Skeletal muscle cell (primary cell): ENCODE results near the gene PTPRR.
A peak's percentile ranks its signal among the peaks of the same experiment; 100 is the strongest.

Source experiments
- DNase-seq: peaks from one replicate; pipeline ENCODE4 v3.0.0-alpha.2; 2010; ENCODE audit warnings: low read depth
- H3K4me3 ChIP-seq: 2 replicates; pipeline ENCODE4 v1.5.1; 2011; ENCODE audit warnings: low read depth, mild to moderate bottlenecking, control low read depth, low read length, moderate library complexity

PTPRR gene

DNA sequence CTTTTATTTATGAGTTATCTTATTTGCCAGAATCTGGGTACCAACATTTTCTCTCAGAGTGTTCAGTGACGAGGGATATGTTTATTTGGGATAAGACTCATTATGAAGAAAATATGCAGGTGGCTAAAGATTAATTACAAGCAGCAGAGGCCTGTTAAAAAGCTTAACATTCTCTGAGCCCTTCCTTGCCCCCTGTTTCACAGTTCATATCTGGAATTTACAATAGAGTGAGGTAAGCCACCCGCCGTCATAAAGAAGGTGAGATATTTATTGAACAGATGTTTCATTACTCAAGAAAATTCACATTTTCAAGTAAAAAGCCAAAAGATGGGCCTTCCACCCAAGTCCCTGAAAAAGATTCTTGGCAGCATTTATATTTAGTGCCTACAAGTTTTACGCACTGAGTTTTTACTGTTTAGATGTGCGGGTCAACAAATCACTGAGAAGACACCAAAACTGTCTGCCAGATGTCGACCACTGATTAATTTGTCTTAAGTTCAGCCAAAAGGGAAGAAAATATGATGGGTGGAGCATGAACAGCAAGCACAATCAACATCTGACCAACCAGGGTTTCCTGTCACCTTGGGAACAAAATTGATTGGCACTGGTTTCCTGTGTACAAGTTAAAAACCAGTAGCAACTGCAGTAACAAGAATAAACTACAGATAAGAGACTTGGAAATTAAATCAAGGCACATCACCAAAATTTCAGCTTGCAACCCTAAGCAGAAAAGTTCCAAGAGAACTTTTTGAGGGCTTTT is 197.8 kb downstream of the PTPRR start:
- H3K4me3 ChIP-seq: no peak overlapping the region
- DNase-seq: no peak

DNA sequence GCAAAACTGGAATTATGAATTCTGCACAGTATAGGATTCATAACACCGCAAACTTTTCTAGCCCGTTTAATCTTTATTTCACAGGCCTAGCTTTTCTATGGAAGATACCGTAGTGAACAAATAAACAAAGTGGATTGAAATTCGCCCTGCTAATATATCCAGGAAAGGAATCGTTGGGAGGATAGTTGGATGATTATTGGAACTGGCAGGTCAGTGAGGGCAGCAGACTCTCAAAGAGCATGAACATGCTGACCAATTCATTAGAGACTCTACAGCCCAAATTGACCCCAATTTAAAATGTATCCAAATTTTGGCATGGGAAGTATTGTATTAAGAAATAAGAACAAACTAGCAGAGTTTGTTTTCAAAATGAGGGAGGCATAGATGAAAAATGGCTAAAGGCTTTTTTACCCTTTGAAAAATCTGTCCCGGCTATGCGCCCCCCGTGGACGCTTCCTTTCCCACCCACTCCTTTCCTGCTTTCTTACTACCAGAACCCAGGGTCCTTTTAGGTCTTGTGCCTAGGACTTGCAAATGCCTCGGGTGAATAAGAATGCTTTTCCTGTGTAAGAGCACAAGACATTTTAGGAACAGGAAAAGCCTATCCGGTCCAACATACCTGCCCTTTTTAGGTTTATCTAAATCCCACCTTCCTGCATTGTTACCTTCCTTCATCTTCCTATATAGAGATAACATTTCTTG is 198.7 kb downstream of the PTPRR start:
- DNase-seq: no peak
- no peak overlapping the region for H3K4me3 ChIP-seq

GRCh38 chr12:70721216-70721615 is 199.3 kb downstream of the PTPRR start:
- no peak for DNase-seq
- no peak overlapping the region for H3K4me3 ChIP-seq

DNA sequence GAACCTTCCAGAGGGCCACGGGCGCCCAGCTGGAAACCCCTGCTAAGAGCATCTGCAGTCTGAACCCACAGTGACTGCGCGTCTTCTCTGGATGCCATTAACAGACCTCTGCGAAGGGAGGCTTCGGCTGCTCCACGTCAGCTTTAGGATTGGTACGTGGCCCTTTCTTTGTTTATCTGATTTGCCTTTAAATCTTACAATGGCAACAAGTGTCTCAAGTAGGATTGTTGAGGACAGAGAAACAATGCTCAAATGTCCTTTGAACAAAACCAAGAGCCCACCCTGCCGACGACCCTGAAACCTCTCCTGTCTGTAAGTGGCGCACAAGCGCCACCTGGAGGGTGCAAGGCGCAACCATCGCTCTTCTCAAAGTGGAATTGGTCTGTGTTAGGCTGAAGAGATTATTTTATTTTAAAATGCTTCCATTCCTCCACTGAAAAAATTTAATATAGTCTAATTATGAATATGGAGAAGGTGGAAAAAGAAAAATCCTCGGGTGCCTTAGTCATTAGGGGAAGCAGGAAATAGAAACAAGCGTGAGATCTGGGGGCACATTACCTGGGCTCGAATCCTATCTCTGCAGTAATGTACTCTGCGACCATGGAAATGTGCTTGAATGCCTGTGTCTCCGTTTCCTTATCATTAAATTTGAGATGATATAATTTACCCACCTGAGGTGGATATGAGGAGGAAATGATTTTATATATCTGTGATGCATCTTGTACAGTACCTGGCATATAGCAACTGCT is 200.7 kb downstream of the PTPRR start:
- peak; percentile 4 for DNase-seq
- H3K4me3 ChIP-seq: peak overlapping the region; percentile 38

DNA sequence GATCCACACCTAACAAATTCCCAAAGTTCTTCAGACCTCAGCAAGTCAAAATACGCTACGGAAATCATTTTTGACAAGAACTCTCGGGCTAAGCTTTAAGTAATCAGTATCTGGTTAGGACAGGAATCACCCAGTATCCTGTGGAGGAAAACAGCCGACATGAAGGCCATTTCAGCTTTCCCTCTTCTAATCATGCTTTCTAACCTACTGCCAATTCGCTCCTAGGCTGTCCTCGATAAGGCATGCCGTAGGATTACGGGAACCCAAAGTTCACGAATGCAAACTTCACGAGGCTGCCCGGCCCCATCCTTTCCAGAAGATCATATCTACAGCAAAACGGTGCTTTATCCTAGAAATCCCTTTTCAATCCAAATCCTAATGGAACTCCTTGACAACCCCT is 201.5 kb downstream of the PTPRR start:
- no peak for DNase-seq
- no peak overlapping the region for H3K4me3 ChIP-seq

DNA sequence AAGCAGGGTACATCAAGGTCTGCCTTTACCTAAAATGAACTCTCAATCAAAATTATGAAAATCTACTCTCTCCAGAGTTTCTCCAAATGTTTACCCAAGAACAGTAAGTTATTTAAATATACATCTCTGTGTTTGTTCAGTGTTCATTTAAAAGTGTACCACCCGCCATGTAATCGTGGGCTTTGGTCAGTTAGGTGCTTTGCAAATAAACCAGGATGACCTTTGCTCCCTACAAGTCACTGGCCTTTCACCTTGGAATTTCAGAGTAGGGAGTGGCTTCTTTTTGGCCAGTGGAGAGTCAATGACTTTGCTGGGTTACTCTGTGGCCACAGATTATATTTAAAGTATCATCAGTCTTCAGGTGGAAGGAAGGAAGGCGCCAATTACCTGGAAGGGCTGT is 208.7 kb downstream of the PTPRR start:
- DNase-seq: no peak
- no peak overlapping the region for H3K4me3 ChIP-seq

- H3K4me3 ChIP-seq: no peak overlapping the region
- DNase-seq: no peak
Observed at GRCh38 chr12:70709022-70709421, 211.5 kb downstream of the PTPRR start.

DNA sequence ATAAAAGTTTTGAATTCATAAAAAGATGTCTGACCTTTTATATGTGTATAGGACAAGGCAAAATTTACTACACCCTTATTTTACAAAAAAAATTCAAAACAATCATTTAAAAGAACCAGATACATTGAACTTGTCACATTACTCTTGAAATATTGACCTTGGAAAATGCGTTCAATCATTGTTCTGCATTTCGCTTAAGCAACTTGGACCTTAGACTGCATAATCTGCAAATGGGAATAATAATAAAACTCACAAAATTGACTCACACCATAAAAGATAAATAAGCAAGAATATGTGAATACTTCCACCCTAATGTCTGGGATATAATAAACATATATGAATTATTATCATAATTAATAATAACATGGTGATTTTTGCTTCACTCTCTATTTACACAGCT is 213.9 kb downstream of the PTPRR start:
- DNase-seq: no peak
- H3K4me3 ChIP-seq: no peak overlapping the region

DNA sequence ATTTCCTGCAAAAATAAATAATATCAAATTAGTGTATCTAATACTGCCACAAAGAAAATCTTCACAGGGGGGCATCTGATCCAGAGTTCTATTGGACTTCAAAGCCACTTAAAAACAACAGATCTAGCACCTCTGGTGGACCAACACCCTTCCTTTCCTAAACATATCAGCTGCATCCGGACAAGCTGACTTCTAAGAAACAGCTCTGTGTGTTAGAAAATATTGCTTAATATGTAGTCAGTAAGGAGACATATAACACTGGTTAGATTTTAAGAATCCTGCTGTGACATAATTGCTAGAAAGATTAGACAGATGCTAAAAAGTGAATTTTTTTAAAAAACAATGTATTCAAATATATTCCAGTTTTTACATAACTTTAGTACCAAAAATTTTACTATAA is 222.2 kb downstream of the PTPRR start:
- no peak overlapping the region for H3K4me3 ChIP-seq
- DNase-seq: no peak

DNA sequence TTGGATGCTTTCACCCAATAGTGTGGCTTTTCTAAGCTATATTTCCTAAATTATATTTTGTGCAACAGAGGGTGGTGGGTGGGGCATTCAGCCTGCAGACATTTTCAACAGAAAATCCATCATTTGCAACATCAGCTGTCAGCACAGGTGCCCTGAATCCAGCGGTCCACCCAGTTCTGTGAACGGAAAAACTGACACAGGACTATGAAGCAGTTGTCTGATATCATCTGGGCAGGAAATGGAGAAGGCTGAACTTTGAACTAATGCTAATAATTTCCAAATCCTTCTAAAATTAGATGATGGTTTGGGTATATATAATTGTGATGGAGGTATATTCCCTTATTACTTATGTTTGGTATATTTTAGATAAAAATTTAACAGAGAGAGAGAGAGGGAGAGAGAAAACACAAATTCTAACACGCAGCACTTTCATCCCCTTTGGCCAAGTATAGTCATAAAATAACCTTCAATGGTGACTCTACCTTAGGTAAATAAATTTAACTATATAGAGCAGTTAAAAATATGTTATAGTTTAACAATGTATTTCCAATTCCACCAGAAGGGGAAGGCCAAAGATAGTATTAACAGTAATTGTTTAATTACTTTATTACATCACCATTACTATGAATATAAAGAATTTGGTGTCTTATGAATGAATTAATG is 225.0 kb downstream of the PTPRR start:
- H3K4me3 ChIP-seq: no peak overlapping the region
- DNase-seq: no peak

GRCh38 chr12:70692681-70693288 is 227.8 kb downstream of the PTPRR start:
- DNase-seq: peak; percentile 4

DNA sequence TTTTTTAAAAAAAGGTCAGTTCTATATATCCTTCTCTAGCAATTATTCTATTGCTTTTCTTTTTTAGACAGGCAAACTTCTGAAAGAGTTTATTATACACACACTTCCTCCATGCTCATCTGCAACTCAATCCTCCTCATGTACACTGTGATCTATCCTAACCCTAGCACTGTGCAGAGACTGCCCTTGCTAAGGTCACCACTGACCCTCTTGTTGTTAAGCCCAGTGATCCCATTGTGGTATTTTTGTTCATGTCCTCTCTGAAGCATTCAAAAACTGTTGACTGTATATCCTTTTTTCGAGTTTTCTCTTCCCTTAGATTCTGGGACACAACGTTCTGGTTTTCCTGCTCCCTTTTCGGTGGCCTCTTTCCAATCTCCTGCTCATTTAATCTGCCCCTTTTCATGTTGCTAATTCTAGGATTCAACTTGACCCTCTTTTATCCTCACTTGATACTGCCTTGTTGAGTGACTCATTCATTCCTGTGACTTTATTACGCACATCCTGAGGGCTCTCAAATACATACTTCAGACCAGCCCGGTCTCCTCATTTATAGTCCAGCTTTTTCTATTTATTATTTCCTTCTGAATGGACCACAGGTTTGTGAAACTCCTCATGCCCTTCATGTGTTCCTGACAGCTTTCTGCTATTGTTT is 229.4 kb downstream of the PTPRR start:
- DNase-seq: peak; percentile 26
- H3K4me3 ChIP-seq: no peak overlapping the region

More at GRCh38 chr12:70692681-70693288, 227.8 kb downstream of the PTPRR start:
- no peak overlapping the region for H3K4me3 ChIP-seq

DNA sequence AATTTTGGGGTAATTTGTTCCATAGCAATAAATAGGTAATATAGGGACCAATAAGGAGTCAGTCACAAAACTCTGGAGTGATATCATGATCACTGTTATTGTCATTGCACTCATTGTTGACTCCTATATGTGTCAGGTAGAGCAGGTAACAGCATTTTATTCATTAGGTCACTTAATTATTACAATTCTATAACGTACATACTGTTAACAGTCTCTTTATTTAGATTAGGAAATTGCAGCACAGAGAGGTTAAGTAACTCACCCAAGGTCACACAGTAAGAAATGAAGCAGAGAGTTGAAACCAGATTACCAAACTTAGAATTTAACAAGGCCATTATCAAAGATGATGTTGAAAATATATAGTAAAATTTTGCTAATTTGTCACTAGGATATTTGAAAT is 233.6 kb downstream of the PTPRR start:
- no peak overlapping the region for H3K4me3 ChIP-seq
- DNase-seq: no peak

- no peak for DNase-seq
- H3K4me3 ChIP-seq: no peak overlapping the region
Observed at GRCh38 chr12:70686299-70686698, 234.2 kb downstream of the PTPRR start.

GRCh38 chr12:70683976-70684375 is 236.6 kb downstream of the PTPRR start:
- H3K4me3 ChIP-seq: no peak overlapping the region
- DNase-seq: no peak

DNA sequence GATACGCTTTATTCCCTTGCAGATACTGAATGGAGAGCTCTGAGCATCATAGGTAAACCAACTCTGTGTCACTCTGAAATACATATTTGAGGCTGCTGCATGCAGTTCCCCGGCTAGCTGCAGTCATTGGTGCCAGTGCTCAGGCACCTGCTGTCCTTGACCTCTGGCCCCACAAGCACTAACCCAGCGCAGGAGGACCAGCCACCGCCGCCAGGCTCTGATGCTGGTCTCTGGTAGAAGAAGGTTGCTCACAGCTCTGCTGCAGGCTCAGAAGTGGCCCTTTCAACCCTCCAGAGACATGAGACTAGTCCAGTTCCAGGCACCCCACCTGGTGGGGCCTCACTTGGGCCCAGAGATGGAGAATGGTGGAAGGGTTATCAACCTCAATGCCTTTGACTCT is 248.8 kb downstream of the PTPRR start:
- no peak for DNase-seq
- no peak overlapping the region for H3K4me3 ChIP-seq

- no peak overlapping the region for H3K4me3 ChIP-seq
- DNase-seq: no peak
Observed at GRCh38 chr12:70670948-70671347, 249.6 kb downstream of the PTPRR start.

DNA sequence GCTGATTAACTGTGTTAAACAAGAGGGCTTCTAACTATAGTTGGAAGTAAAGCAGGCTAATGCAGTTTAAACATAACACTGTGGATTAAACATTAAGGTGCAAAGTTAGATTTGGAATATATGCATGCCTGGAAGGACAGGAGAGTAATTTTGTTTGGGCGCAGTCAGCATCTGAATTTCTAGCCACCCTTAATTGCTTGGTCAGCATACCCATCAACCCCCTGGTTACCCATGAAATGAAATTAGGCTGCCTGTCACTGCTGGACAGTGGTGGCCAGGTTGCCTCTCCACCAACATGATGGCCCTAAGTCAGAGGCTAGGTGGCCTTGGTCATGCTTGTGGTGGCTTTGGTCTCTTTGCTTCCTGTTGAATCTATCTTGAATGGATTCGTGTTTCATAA is 253.3 kb downstream of the PTPRR start:
- H3K4me3 ChIP-seq: no peak overlapping the region
- DNase-seq: no peak

GRCh38 chr12:70666364-70666763 is 254.2 kb downstream of the PTPRR start:
- no peak overlapping the region for H3K4me3 ChIP-seq
- no peak for DNase-seq
